ENCODE measurements around the gene DOK4.

Gene DOK4

GRCh38 chr16:57485916-57486857 lies at the start of gene DOK4:
Gene DOK4, minus strand, starts transcription at chr16:57486493. Its CDS starts 6,986 bp downstream, at chr16:57479507.
- DNase-seq: peak; percentile 73 to 75

- peak; percentile 89 to 90 for DNase-seq
These were observed 49.5 kb upstream of the DOK4 start for GRCh38 chr16:57535680-57536305.

GRCh38 chr16:57534881-57535658 lies 48.8 kb upstream of the DOK4 start:
- DNase-seq: no peak

- DNase-seq: no peak
These were observed 48.1 kb upstream of the DOK4 start for GRCh38 chr16:57534337-57534880.

- DNase-seq: no peak
These were observed 47.4 kb upstream of the DOK4 start for GRCh38 chr16:57533431-57534336.

GRCh38 chr16:57532266-57532625 lies 46.0 kb upstream of the DOK4 start:
- DNase-seq: no peak

GRCh38 chr16:57531635-57532265 lies 45.5 kb upstream of the DOK4 start:
- no peak for DNase-seq

- DNase-seq: no peak
These were observed 44.9 kb upstream of the DOK4 start for GRCh38 chr16:57531253-57531575.

GRCh38 chr16:57530522-57531252 lies 44.4 kb upstream of the DOK4 start:
- no peak for DNase-seq

GRCh38 chr16:57530104-57530521 lies 43.8 kb upstream of the DOK4 start:
- DNase-seq: peak; percentile 71 to 72

- DNase-seq: no peak
These were observed 43.3 kb upstream of the DOK4 start for GRCh38 chr16:57529391-57530103.

GRCh38 chr16:57528499-57529390 lies 42.5 kb upstream of the DOK4 start:
- DNase-seq: no peak

- DNase-seq: no peak
These were observed 41.5 kb upstream of the DOK4 start for GRCh38 chr16:57527610-57528360.

- DNase-seq: no peak
These were observed 40.7 kb upstream of the DOK4 start for GRCh38 chr16:57527027-57527426.

GRCh38 chr16:57526498-57526897 lies 40.2 kb upstream of the DOK4 start:
- no peak for DNase-seq

- no peak for DNase-seq
These were observed 39.5 kb upstream of the DOK4 start for GRCh38 chr16:57525761-57526160.

GRCh38 chr16:57522960-57523359 lies 36.7 kb upstream of the DOK4 start:
- DNase-seq: no peak

- peak; percentile 76 to 81 for DNase-seq
These were observed 33.6 kb upstream of the DOK4 start for GRCh38 chr16:57519796-57520360.
